ENCODE measurements around the gene SLC47A1.

DNA sequence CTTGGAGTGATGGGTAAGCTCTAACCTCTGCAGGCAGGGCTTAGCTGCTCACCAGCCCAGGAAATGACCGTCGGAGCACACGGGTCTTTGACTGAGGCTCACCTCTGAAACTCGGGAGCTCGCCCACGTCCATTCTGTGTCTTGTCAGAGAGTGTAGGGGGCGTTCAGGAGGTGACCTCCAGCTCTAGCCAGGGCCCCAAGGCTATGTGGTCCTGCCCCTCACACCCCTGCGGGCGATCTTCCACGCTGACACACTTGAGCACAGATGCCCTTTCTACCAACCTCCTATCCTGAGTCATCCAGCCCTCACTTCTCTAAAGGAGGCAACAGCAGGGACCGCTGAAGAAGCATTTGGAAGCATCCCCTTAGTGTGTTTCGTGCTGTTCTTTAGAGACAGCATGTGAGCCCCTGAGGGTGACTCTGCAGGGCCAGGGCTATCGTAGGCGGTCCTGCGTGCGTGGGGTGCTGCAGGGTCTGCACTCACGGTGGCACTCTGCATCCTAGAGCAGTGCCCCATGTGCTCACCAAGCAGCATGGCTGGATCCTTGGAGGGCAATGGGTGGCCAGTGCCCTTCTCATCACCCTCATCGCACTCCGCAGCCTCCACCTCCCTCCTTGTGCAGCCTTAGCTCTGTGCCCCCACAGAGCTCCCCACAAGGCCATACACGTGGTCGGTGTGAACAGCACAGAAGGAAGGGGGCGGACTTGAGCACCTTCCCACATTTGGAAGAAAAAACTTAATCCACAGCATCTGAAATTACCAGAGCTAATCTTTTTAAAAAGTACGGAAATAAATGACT lies 33.8 kb downstream of the SLC47A1 start:
- TF ChIP-seq POLR2A (IDR thresholded peaks at IDR 0.05), result no peak
- TF ChIP-seq, protein P1, sequence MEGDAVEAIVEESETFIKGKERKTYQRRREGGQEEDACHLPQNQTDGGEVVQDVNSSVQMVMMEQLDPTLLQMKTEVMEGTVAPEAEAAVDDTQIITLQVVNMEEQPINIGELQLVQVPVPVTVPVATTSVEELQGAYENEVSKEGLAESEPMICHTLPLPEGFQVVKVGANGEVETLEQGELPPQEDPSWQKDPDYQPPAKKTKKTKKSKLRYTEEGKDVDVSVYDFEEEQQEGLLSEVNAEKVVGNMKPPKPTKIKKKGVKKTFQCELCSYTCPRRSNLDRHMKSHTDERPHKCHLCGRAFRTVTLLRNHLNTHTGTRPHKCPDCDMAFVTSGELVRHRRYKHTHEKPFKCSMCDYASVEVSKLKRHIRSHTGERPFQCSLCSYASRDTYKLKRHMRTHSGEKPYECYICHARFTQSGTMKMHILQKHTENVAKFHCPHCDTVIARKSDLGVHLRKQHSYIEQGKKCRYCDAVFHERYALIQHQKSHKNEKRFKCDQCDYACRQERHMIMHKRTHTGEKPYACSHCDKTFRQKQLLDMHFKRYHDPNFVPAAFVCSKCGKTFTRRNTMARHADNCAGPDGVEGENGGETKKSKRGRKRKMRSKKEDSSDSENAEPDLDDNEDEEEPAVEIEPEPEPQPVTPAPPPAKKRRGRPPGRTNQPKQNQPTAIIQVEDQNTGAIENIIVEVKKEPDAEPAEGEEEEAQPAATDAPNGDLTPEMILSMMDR (IDR thresholded peaks at IDR 0.05 in 4 of 5, conservative IDR thresholded peaks at IDR 0.05 in 1 of 5), result no peak
